Lower leg skin (tissue), 4 donors: ENCODE results near the gene CAMSAP2. TPM values are rescaled to one million over a fixed set of nuclear protein-coding genes. Genes with fewer than 3 reads are reported as not detected.

Experiments
- DNase-seq, 2 donors: peaks; one replicate each; pipeline ENCODE4 v3.0.0-alpha.2; 2019; ENCODE audit warnings: low spot score in 2 of 2
- H3K4me3 ChIP-seq: fragments of 200-600 bp; sonication (generic); 2 replicates; pipeline ENCODE4 v1.5.1; 2017; ENCODE audit warnings: mild to moderate bottlenecking, low read depth; ENCODE audit not compliant: poor library complexity, severe bottlenecking
- CTCF ChIP-seq, 3 donors: fragments of 450-650 bp; IDR thresholded peaks; one replicate each; pipeline ENCODE4 v1.5.1; 2016; ENCODE audit warnings: antibody characterized with exemption in 3 of 3, mild to moderate bottlenecking in 3 of 3, moderate library complexity in 2 of 3
- POLR2A ChIP-seq, 2 donors: fragments of 450-650 bp; IDR thresholded peaks; one replicate each; pipeline ENCODE4 v1.6.1; 2016 to 2017; ENCODE audit warnings: antibody characterized with exemption in 2 of 2, mild to moderate bottlenecking in 1 of 2, moderate library complexity in 1 of 2
- whole genome bisulfite sequencing, 2 donors: methylation state at CpG; one replicate each; pipeline ENCODE4 v1.1.5; 2018; 5-methylcytosine and 5-hydroxymethylcytosine counted together
- intact Hi-C: fragments of 100-400 bp; cut with DNase I; formaldehyde crosslinking; loops from one replicate; pipeline ENCODE4 v1.15.0; 2023; ENCODE audit warnings: low total_unique reads
- total RNA-seq, 4 donors: library from RNA; depleted of rRNA; stranded (reverse); fragments of >200 nt; gene quantifications; one replicate each; pipeline ENCODE4 v1.1.0, GENCODE V29; 2016

CAMSAP2 gene
- total RNA-seq, 4 donors from 2014 or later = 22.5 to 41.3 (median 36.1) TPM

- H3K4me3 ChIP-seq = no peak overlapping the region
- intact Hi-C loops = no loop called here
- 59 to 79% methylated on average over 11 of the region's 11 CpGs for WGBS, 2 donors
Measured at GRCh38 chr1:200887036-200887435, 148.3 kb downstream of the CAMSAP2 start.

GRCh38 chr1:200887772-200888348 lies 149.2 kb downstream of the CAMSAP2 start:
- intact Hi-C loops = no loop called here
- 78 to 81% methylated on average over 9 of the region's 9 CpGs for WGBS, 2 donors
- DNase-seq = no peak
- no peak for TF ChIP-seq CTCF (IDR thresholded peaks at IDR 0.05)
- no peak for TF ChIP-seq POLR2A (IDR thresholded peaks at IDR 0.05)
- no peak overlapping the region for H3K4me3 ChIP-seq

More at GRCh38 chr1:200887036-200887435, 148.3 kb downstream of the CAMSAP2 start:
- no peak for DNase-seq
- TF ChIP-seq POLR2A (IDR thresholded peaks at IDR 0.05) = no peak

GRCh38 chr1:200888349-200888838 lies 149.7 kb downstream of the CAMSAP2 start:
- no peak for TF ChIP-seq CTCF (IDR thresholded peaks at IDR 0.05)
- no peak for TF ChIP-seq POLR2A (IDR thresholded peaks at IDR 0.05)
- intact Hi-C loops = no loop called here
- no peak overlapping the region for H3K4me3 ChIP-seq

GRCh38 chr1:200889571-200889970 lies 150.9 kb downstream of the CAMSAP2 start:
- TF ChIP-seq CTCF (IDR thresholded peaks at IDR 0.05) (no peak), POLR2A (IDR thresholded peaks at IDR 0.05) (no peak)
- intact Hi-C loops = no loop called here
- WGBS, 2 donors = 95 to 98% methylated on average over 2 of the region's 2 CpGs
- no peak for DNase-seq
- H3K4me3 ChIP-seq = no peak overlapping the region

More at GRCh38 chr1:200888349-200888838, 149.7 kb downstream of the CAMSAP2 start:
- no peak for DNase-seq
- WGBS, 2 donors = 59 to 77% methylated on average over 6 to 7 of the region's 7 CpGs

GRCh38 chr1:200890027-200890426 lies 151.3 kb downstream of the CAMSAP2 start:
- WGBS, 2 donors = 96 to 97% methylated on average over 15 of the region's 15 CpGs
- intact Hi-C loops = loop anchor here (10.0 kb wide), 1 partner anchor 155 kb away; no protein-coding TSS in a partner anchor
- TF ChIP-seq POLR2A (IDR thresholded peaks at IDR 0.05) = no peak
- no peak for TF ChIP-seq CTCF (IDR thresholded peaks at IDR 0.05)
- no peak for DNase-seq
- H3K4me3 ChIP-seq = no peak overlapping the region

GRCh38 chr1:200890818-200891773 lies 152.4 kb downstream of the CAMSAP2 start:
- DNase-seq = no peak

More at GRCh38 chr1:200890818-200891773, 152.4 kb downstream of the CAMSAP2 start:
- TF ChIP-seq POLR2A (IDR thresholded peaks at IDR 0.05) (no peak), CTCF (IDR thresholded peaks at IDR 0.05) (no peak)
- WGBS, 2 donors = 4 to 5% methylated on average over 61 to 72 of the region's 72 CpGs
- H3K4me3 ChIP-seq = no peak overlapping the region
- intact Hi-C loops = loop anchor here (10.0 kb wide), 1 partner anchor 154 kb away; no protein-coding TSS in a partner anchor
